Progenitor cell of endocrine pancreas (in vitro differentiated cells): ENCODE data around the gene TBC1D20. TPM values are rescaled to one million over a fixed set of nuclear protein-coding genes. Genes with fewer than 3 reads are reported as not detected.

ENCODE experiments used
- DNase-seq: peaks from one replicate; pipeline ENCODE4 v3.0.0; 2021; ENCODE audit warnings: low spot score; ENCODE audit not compliant: unreplicated experiment
- H3K27ac Mint-ChIP-seq: 2 replicates; pipeline ENCODE4 v1.8.0; 2021; ENCODE audit warnings: mild to moderate bottlenecking, moderate library complexity, mixed read lengths
- H3K27me3 Mint-ChIP-seq: 2 replicates; pipeline ENCODE4 v1.8.0; 2021; ENCODE audit warnings: mixed read lengths
- H3K36me3 Mint-ChIP-seq: 2 replicates; pipeline ENCODE4 v1.8.0; 2022; ENCODE audit warnings: mixed read lengths; ENCODE audit not compliant: insufficient read depth
- H3K4me1 Mint-ChIP-seq: 2 replicates; pipeline ENCODE4 v1.8.0; 2021; ENCODE audit warnings: low read depth, mixed read lengths
- H3K4me3 Mint-ChIP-seq: 2 replicates; pipeline ENCODE4 v1.8.0; 2021; ENCODE audit warnings: low read depth, mild to moderate bottlenecking, moderate library complexity, mixed read lengths
- H3K9me3 Mint-ChIP-seq: 2 replicates; pipeline ENCODE4 v1.8.0; 2021; ENCODE audit warnings: low read depth, mixed read lengths
- total RNA-seq: library from RNA; stranded (reverse); gene quantifications from 2 replicates; pipeline ENCODE4 v1.2.1, GENCODE V29; 2021
- TF ChIP-seq, protein P1 (sequence below): fragments of 200-600 bp; sonication (generic); IDR thresholded peaks from one replicate; pipeline ENCODE4 v1.5.0; 2021; ENCODE audit warnings: antibody characterized with exemption, mild to moderate bottlenecking; ENCODE audit not compliant: unreplicated experiment

Gene TBC1D20
- total RNA-seq, 1 donor from 2014 or later: 33.2 TPM

DNA sequence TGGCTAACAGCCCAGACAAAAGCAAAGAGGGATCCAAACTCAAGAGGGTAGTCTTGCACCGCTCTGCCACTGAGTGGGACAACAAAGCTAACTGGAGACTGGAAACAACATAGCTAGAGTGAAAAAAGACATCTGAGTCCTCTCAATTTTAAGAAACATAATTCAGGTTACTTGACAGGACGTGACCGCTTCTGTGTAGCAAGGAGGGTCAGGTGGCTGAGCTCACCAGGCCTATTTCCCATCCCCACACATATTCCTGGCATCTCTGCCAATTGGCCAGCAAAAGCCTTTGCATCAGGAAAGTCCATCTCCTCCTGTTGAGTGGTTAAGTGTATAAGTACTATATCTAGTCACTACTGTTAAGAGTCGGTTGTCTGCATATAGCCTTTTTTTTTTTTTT is 25.3 kb upstream of the TBC1D20 start:
- Mint-ChIP-seq H3K36me3 (peaks cover 31% of the 10 kb centered on the region), H3K27me3 (no peaks in the 10 kb centered on the region), H3K9me3 (no peaks in the 10 kb centered on the region), H3K4me1 (no peaks in the 10 kb centered on the region), H3K4me3 (no peak overlapping the region), H3K27ac (no peak overlapping the region)
- TF ChIP-seq, protein P1, sequence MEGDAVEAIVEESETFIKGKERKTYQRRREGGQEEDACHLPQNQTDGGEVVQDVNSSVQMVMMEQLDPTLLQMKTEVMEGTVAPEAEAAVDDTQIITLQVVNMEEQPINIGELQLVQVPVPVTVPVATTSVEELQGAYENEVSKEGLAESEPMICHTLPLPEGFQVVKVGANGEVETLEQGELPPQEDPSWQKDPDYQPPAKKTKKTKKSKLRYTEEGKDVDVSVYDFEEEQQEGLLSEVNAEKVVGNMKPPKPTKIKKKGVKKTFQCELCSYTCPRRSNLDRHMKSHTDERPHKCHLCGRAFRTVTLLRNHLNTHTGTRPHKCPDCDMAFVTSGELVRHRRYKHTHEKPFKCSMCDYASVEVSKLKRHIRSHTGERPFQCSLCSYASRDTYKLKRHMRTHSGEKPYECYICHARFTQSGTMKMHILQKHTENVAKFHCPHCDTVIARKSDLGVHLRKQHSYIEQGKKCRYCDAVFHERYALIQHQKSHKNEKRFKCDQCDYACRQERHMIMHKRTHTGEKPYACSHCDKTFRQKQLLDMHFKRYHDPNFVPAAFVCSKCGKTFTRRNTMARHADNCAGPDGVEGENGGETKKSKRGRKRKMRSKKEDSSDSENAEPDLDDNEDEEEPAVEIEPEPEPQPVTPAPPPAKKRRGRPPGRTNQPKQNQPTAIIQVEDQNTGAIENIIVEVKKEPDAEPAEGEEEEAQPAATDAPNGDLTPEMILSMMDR: no peak
- no peak for DNase-seq

DNA sequence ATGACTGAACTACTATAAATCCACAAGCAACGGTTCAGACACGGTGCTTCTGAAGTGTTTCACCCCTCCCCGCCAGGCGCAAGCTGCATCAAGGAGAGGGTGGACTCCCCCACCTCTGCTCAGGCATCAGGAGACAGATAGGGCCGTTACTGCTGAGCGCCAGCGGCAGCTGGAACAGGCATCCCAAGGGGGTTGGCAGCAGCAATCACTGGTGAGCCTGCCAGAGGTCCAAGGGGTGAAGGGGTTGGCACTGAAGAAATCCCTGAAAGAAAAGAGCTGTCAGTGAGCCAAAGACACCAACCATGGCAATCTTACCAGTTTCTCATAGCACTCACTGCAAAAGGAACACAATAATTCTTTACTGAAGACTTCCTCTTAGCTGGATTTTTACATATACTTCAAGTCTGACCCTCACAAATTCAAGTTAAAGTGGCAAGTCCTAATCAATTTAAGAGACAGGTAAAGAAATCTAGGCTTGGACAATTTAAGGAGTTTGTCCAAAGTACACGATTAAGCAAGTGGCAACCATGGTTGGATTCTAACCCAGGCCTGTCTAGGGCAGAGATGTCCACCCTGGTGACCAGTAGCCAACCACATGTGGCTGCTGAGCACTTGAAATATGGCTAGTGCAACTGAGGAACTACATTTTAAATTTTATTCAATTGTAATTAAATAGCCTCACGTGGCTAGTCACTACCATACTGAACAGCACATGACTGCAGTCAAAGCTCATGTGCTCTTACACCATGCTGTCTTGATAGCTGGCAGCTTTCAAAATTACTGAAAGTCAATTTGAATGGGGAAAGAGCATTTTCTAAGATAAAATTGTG is 21.7 kb upstream of the TBC1D20 start:
- TF ChIP-seq, protein P1: no peak
- Mint-ChIP-seq H3K36me3 (peaks cover 33% of the 10 kb centered on the region), H3K27ac (no peak overlapping the region), H3K9me3 (no peaks in the 10 kb centered on the region), H3K4me3 (no peak overlapping the region), H3K4me1 (no peaks in the 10 kb centered on the region), H3K27me3 (no peaks in the 10 kb centered on the region)
- no peak for DNase-seq

DNA sequence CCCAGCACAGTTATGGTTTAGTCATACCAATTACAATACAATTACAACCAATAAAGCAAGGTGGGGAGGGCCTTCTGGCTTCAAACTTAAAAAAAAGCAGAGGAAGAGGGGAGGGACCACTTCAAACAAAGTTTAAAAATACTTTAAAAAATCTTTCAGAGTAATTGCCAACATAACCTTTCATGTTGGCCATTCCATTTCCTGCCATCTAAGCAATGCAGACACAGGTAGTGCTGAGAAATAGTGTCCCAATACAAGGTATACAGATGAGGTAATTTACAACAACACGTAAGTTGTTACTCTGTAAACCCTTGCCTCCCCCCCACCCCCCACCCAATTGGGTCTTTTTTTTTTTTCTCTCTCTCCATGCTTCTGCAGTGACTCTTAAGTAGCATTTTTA is 18.8 kb upstream of the TBC1D20 start:
- Mint-ChIP-seq H3K4me3 (no peak overlapping the region), H3K27ac (no peak overlapping the region), H3K36me3 (peaks cover 23% of the 10 kb centered on the region), H3K9me3 (no peaks in the 10 kb centered on the region), H3K4me1 (no peaks in the 10 kb centered on the region), H3K27me3 (no peaks in the 10 kb centered on the region)
- TF ChIP-seq, protein P1: no peak
- DNase-seq: no peak

DNA sequence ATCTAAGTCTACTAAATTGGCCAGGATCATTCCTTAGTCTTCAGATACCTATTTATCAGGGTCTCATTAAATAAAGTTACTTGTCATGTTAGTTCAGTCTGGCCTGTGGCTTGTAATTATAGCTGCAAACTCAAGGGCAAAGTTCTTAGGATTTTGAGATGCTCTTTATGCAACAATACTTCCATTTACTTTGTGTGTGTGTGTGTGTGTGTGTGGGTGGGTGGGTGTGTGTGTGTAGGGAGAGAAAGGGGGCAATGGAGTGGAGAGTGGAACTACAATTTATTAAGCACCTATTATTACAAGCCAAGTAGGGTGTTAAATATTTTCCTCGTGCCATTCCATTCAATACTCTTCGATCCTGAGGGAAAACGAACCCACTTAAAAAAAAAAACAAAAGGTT is 17.7 kb upstream of the TBC1D20 start:
- Mint-ChIP-seq H3K4me3 (no peak overlapping the region), H3K36me3 (peaks cover 27% of the 10 kb centered on the region), H3K4me1 (no peaks in the 10 kb centered on the region), H3K27ac (no peak overlapping the region), H3K27me3 (no peaks in the 10 kb centered on the region), H3K9me3 (no peaks in the 10 kb centered on the region)
- DNase-seq: no peak
- TF ChIP-seq, protein P1: no peak

DNA sequence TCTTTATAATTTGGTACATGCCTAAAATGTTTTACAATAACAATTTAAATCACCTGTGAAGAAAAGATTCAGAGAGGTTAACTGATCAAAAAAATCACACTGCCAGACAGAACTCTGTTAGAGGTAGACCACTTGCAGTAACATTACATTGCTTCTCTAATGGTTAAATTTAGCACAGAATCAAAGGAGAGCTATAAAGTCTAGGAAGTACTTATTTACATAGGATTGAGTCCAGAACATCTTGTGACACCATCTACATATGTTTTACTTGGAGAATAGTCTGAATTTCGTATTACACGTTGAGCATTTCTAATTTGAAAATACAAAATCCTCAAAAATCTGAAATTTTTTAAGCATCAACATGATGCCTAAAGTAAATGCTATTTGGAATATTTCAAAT is 17.2 kb upstream of the TBC1D20 start:
- TF ChIP-seq, protein P1: no peak
- no peak for DNase-seq
- Mint-ChIP-seq H3K4me3 (no peak overlapping the region), H3K27ac (no peak overlapping the region), H3K27me3 (no peaks in the 10 kb centered on the region), H3K36me3 (peaks cover 30% of the 10 kb centered on the region), H3K4me1 (no peaks in the 10 kb centered on the region), H3K9me3 (no peaks in the 10 kb centered on the region)
